ENCODE measurements around the gene ZNF3. TPM values are rescaled to one million over a fixed set of nuclear protein-coding genes. Genes with fewer than 3 reads are reported as not detected.

The ZNF3 gene
- polyA plus RNA-seq, 4 donors = 20.3 to 55.2 (median 27.2) TPM

- H3K4me3 ChIP-seq (ENCODE audit: low read depth in 1 of 3, low read length in 3 of 3) = no peak overlapping the region
- peaks cover 10 to 75% (median 27%) of the 10 kb centered on the region in 3 donors for H3K36me3 ChIP-seq (ENCODE audit: control insufficient read depth in 3 of 3, insufficient read depth in 2 of 3, low read depth in 1 of 3, low read length in 3 of 3)
- DNase-seq (no peak), FAIRE-seq (no peak)
- H3K27ac ChIP-seq (ENCODE audit: low read depth in 1 of 3, low read length in 2 of 3) = no peak overlapping the region
- H3K4me1 ChIP-seq (ENCODE audit: control insufficient read depth in 3 of 3, insufficient read depth in 2 of 3, low read depth in 1 of 3, low read length in 2 of 3) = peaks cover 0 to 20% (median 0%) of the 10 kb centered on the region in 3 donors
- H3K9me3 ChIP-seq (ENCODE audit: control insufficient read depth in 2 of 2, insufficient read depth in 1 of 2, low read depth in 1 of 2, low read length in 1 of 2) = no peaks in the 10 kb centered on the region
- 86 to 95% (median 87%) methylated on average over 11 of the region's 11 CpGs for WGBS, 3 donors
- H3K27me3 ChIP-seq (ENCODE audit: control insufficient read depth in 3 of 3, insufficient read depth in 3 of 3, low read length in 3 of 3) = no peaks in the 10 kb centered on the region
Measured at GRCh38 chr7:100027197-100027596, 54.3 kb downstream of the ZNF3 start.

DNA sequence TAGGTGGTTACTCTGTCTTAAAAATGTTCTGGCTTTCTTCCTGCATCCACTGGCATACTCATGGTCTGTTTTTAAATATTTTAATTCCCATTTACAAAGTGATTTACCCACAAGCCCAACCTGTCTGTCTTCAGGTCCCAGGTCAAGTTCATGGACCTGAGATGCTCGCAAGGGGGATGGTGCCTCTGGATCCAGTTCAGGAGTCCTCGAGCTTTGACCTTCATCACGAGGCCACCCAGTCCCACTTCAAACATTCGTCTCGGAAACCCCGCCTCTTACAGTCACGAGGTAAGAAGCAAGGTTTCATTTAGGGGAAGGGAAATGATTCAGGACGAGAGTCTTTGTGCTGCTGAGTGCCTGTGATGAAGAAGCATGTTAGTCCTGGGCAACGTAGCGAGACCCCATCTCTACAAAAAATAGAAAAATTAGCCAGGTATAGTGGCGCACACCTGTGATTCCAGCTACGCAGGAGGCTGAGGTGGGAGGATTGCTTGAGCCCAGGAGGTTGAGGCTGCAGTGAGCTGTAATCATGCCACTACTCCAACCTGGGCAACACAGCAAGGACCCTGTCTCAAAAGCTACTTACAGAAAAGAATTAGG is 57.4 kb downstream of the ZNF3 start:
- WGBS, 3 donors = 48 to 73% (median 54%) methylated on average over 12 of the region's 12 CpGs
- Histone ChIP-seq H3K27me3 (ENCODE audit: control insufficient read depth in 3 of 3, insufficient read depth in 3 of 3, low read length in 3 of 3) (no peaks in the 10 kb centered on the region), H3K9me3 (ENCODE audit: control insufficient read depth in 2 of 2, insufficient read depth in 1 of 2, low read depth in 1 of 2, low read length in 1 of 2) (no peaks in the 10 kb centered on the region), H3K27ac (ENCODE audit: low read depth in 1 of 3, low read length in 2 of 3) (peak overlapping the region in 1 of 3 donors; percentile 55), H3K36me3 (ENCODE audit: control insufficient read depth in 3 of 3, insufficient read depth in 2 of 3, low read depth in 1 of 3, low read length in 3 of 3) (peaks cover 5 to 65% (median 15%) of the 10 kb centered on the region in 3 donors), H3K4me3 (ENCODE audit: low read depth in 1 of 3, low read length in 3 of 3) (no peak overlapping the region), H3K4me1 (ENCODE audit: control insufficient read depth in 3 of 3, insufficient read depth in 2 of 3, low read depth in 1 of 3, low read length in 2 of 3) (peaks cover 0 to 20% (median 0%) of the 10 kb centered on the region in 3 donors)
- DNase-seq (peak in 1 of 2 donors; percentile 74), FAIRE-seq (no peak)

GRCh38 chr7:100023526-100023925 is 58.0 kb downstream of the ZNF3 start:
- no peak for DNase-seq
- H3K27ac ChIP-seq (ENCODE audit: low read depth in 1 of 3, low read length in 2 of 3) = peak overlapping the region in 1 of 3 donors; percentile 55
- H3K27me3 ChIP-seq (ENCODE audit: control insufficient read depth in 3 of 3, insufficient read depth in 3 of 3, low read length in 3 of 3) = no peaks in the 10 kb centered on the region
- FAIRE-seq = no peak
- peaks cover 0 to 20% (median 0%) of the 10 kb centered on the region in 3 donors for H3K4me1 ChIP-seq (ENCODE audit: control insufficient read depth in 3 of 3, insufficient read depth in 2 of 3, low read depth in 1 of 3, low read length in 2 of 3)
- H3K36me3 ChIP-seq (ENCODE audit: control insufficient read depth in 3 of 3, insufficient read depth in 2 of 3, low read depth in 1 of 3, low read length in 3 of 3) = peaks cover 5 to 67% (median 15%) of the 10 kb centered on the region in 3 donors
- WGBS, 3 donors = 87 to 94% (median 89%) methylated on average over 12 of the region's 12 CpGs
- no peak overlapping the region for H3K4me3 ChIP-seq (ENCODE audit: low read depth in 1 of 3, low read length in 3 of 3)
- no peaks in the 10 kb centered on the region for H3K9me3 ChIP-seq (ENCODE audit: control insufficient read depth in 2 of 2, insufficient read depth in 1 of 2, low read depth in 1 of 2, low read length in 1 of 2)

DNA sequence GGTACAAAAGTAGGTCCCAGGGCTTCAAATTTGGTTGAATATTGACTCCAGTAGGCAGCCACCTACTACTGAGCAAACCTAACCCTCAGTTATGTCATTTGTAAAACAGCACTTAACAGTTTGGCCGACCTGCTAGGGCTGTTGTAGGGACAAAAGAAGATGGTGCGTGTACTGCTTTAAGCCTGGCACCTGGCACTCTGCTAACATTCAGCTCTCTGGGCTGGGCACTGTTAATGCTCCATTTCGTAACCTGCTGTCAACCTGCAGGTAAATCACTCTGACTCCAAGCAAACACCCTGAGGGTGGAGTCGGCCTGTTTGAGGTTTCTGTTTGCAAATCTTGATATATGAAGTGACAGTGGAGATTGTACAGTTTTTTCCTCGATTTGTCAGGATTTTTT is 58.9 kb downstream of the ZNF3 start:
- Histone ChIP-seq H3K9me3 (ENCODE audit: control insufficient read depth in 2 of 2, insufficient read depth in 1 of 2, low read depth in 1 of 2, low read length in 1 of 2) (no peaks in the 10 kb centered on the region), H3K27ac (ENCODE audit: low read depth in 1 of 3, low read length in 2 of 3) (peak overlapping the region in 2 of 3 donors; percentile 58 to 74), H3K36me3 (ENCODE audit: control insufficient read depth in 3 of 3, insufficient read depth in 2 of 3, low read depth in 1 of 3, low read length in 3 of 3) (peaks cover 5 to 63% (median 15%) of the 10 kb centered on the region in 3 donors), H3K27me3 (ENCODE audit: control insufficient read depth in 3 of 3, insufficient read depth in 3 of 3, low read length in 3 of 3) (no peaks in the 10 kb centered on the region), H3K4me1 (ENCODE audit: control insufficient read depth in 3 of 3, insufficient read depth in 2 of 3, low read depth in 1 of 3, low read length in 2 of 3) (peaks cover 0 to 22% (median under 1%) of the 10 kb centered on the region in 3 donors), H3K4me3 (ENCODE audit: low read depth in 1 of 3, low read length in 3 of 3) (no peak overlapping the region)
- 16 to 61% (median 34%) methylated on average over 5 of the region's 5 CpGs for WGBS, 3 donors
- FAIRE-seq = no peak
- peak; percentile 75 to 85 for DNase-seq

DNA sequence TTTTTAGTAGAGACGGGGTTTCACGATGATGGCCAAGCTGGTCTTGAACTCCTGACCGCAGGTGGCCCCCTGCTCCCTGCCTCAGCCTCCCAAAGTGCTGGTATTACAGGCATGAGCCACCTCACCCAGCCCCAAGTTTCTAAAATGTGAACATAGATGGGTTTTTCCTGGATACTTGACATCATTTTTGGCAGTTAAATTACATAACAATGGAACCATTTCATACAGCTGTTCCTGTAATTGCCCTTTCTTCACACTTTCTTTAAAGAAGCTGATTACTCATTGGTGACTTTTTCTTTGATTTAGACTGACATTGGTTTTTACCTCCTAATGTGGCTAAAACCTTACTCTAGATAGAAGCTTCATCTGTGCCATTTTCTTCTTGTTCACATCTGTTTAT is 60.2 kb downstream of the ZNF3 start:
- H3K4me1 ChIP-seq (ENCODE audit: control insufficient read depth in 3 of 3, insufficient read depth in 2 of 3, low read depth in 1 of 3, low read length in 2 of 3) = peaks cover 0 to 34% (median 5%) of the 10 kb centered on the region in 3 donors
- 80 to 90% (median 84%) methylated on average over 3 of the region's 3 CpGs for WGBS, 3 donors
- DNase-seq = no peak
- no peak overlapping the region for H3K4me3 ChIP-seq (ENCODE audit: low read depth in 1 of 3, low read length in 3 of 3)
- H3K27me3 ChIP-seq (ENCODE audit: control insufficient read depth in 3 of 3, insufficient read depth in 3 of 3, low read length in 3 of 3) = no peaks in the 10 kb centered on the region
- H3K27ac ChIP-seq (ENCODE audit: low read depth in 1 of 3, low read length in 2 of 3) = no peak overlapping the region
- no peak for FAIRE-seq
- H3K36me3 ChIP-seq (ENCODE audit: control insufficient read depth in 3 of 3, insufficient read depth in 2 of 3, low read depth in 1 of 3, low read length in 3 of 3) = peaks cover 5 to 55% (median 13%) of the 10 kb centered on the region in 3 donors
- H3K9me3 ChIP-seq (ENCODE audit: control insufficient read depth in 2 of 2, insufficient read depth in 1 of 2, low read depth in 1 of 2, low read length in 1 of 2) = no peaks in the 10 kb centered on the region

Other genes with a start within 250 kb of the ZNF3 start
- under 1 TPM in 2 of 4 donors, not detected in 2; 0.09 TPM for gene OR2AE1, start 204.7 kb downstream of the ZNF3 start, polyA plus RNA-seq
- 10 to 100 TPM; 18.8 to 36.3 (median 20.0) TPM for gene TRIM4, start 162.2 kb downstream of the ZNF3 start, polyA plus RNA-seq
- gene GJC3, start 152.1 kb downstream of the ZNF3 start, polyA plus RNA-seq = under 1 TPM in 2 of 4 donors, not detected in 2; 0.22 to 0.33 TPM
- 10 to 100 TPM in 3 of 4 donors, 1 to 10 TPM in 1; 8.3 to 62.4 (median 33.9) TPM for gene AZGP1, start 105.7 kb downstream of the ZNF3 start, polyA plus RNA-seq
- gene ZKSCAN1, start 66.1 kb downstream of the ZNF3 start, polyA plus RNA-seq = 10 to 100 TPM; 10.8 to 47.8 (median 19.1) TPM
- gene ZSCAN21, start 31.9 kb downstream of the ZNF3 start, polyA plus RNA-seq = 10 to 100 TPM in 1 of 4 donors, 1 to 10 TPM in 3; 4.0 to 12.5 (median 6.5) TPM
- 10 to 100 TPM; 76.7 to 92.0 (median 85.6) TPM for gene COPS6, start 7.2 kb upstream of the ZNF3 start, polyA plus RNA-seq
- gene MCM7, start 19.7 kb upstream of the ZNF3 start, polyA plus RNA-seq = 10 to 100 TPM; 35.8 to 87.8 (median 63.3) TPM
- gene AP4M1, start 19.9 kb upstream of the ZNF3 start, polyA plus RNA-seq = 10 to 100 TPM; 14.9 to 20.6 (median 17.2) TPM
- 10 to 100 TPM; 12.2 to 33.5 (median 25.6) TPM for gene TAF6, start 37.6 kb upstream of the ZNF3 start, polyA plus RNA-seq
- gene CNPY4, start 37.9 kb upstream of the ZNF3 start, polyA plus RNA-seq = 10 to 100 TPM in 1 of 4 donors, 1 to 10 TPM in 3; 2.5 to 14.0 (median 7.5) TPM
- gene MBLAC1, start 45.2 kb upstream of the ZNF3 start, polyA plus RNA-seq = 1 to 10 TPM; 2.0 to 3.3 (median 2.7) TPM
- 100 to 1,000 TPM; 141 to 370 (median 222) TPM for gene LAMTOR4, start 67.2 kb upstream of the ZNF3 start, polyA plus RNA-seq
- gene TRAPPC14, start 77.0 kb upstream of the ZNF3 start, polyA plus RNA-seq = 10 to 100 TPM; 16.7 to 28.0 (median 23.7) TPM
- gene GAL3ST4, start 86.9 kb upstream of the ZNF3 start, polyA plus RNA-seq = 1 to 10 TPM in 2 of 4 donors, under 1 TPM in 1, not detected in 1; 0.67 to 4.4 (median 1.2) TPM
- 1 to 10 TPM in 1 of 4 donors, under 1 TPM in 1, not detected in 2; 0.94 to 2.1 TPM for gene GPC2, start 95.7 kb upstream of the ZNF3 start, polyA plus RNA-seq
- 1 to 10 TPM in 2 of 4 donors, under 1 TPM in 1, not detected in 1; 0.81 to 9.6 (median 3.6) TPM for gene STAG3, start 96.2 kb upstream of the ZNF3 start, polyA plus RNA-seq
- 1 to 10 TPM in 2 of 4 donors, under 1 TPM in 2; 0.45 to 1.2 (median 0.91) TPM for gene PVRIG, start 138.2 kb upstream of the ZNF3 start, polyA plus RNA-seq
- 1 to 10 TPM in 1 of 4 donors, under 1 TPM in 1, not detected in 2; 0.06 to 3.1 TPM for gene SPDYE3, start 226.0 kb upstream of the ZNF3 start, polyA plus RNA-seq